Hepatocyte (in vitro differentiated cells): Measurements from ENCODE around the gene ICA1. TPM values are rescaled to one million over a fixed set of nuclear protein-coding genes. Genes with fewer than 3 reads are reported as not detected.
"Not testable (repeated sequence)": the region's sequence is repeated elsewhere in the genome, so short reads cannot be mapped to it uniquely, and the experiment has no call there.

Source experiments
- DNase-seq: peaks from one replicate; pipeline ENCODE4 v3.0.0-alpha.2; 2016; ENCODE audit warnings: low spot score
- H2AFZ ChIP-seq: fragments of 200-600 bp; sonication (generic); 2 replicates; pipeline ENCODE4 v1.6.0; 2016; ENCODE audit warnings: antibody characterized with exemption, mild to moderate bottlenecking
- H3K27ac ChIP-seq: fragments of 200-600 bp; sonication (generic); 2 replicates; pipeline ENCODE4 v1.5.1; 2016; ENCODE audit warnings: mild to moderate bottlenecking
- H3K27me3 ChIP-seq: fragments of 200-600 bp; sonication (generic); 2 replicates; pipeline ENCODE4 v1.6.1; 2016
- H3K36me3 ChIP-seq: fragments of 200-600 bp; sonication (generic); replicated peaks from 2 replicates; pipeline ENCODE4 v1.5.1; 2016; ENCODE audit warnings: low read depth; ENCODE audit not compliant: insufficient read depth
- H3K4me1 ChIP-seq: fragments of 200-600 bp; sonication (generic); 2 replicates; pipeline ENCODE4 v1.5.1; 2016; ENCODE audit warnings: mild to moderate bottlenecking, moderate library complexity; ENCODE audit not compliant: insufficient read depth
- H3K4me2 ChIP-seq: fragments of 200-600 bp; sonication (generic); 2 replicates; pipeline ENCODE4 v1.6.0; 2016
- H3K4me3 ChIP-seq: fragments of 200-600 bp; sonication (generic); 2 replicates; pipeline ENCODE4 v1.5.1; 2016; ENCODE audit warnings: mild to moderate bottlenecking
- H3K79me2 ChIP-seq: fragments of 200-600 bp; sonication (generic); 2 replicates; pipeline ENCODE4 v1.6.0; 2017; ENCODE audit warnings: mild to moderate bottlenecking
- H3K9me2 ChIP-seq: fragments of 200-600 bp; sonication (generic); replicated peaks from 2 replicates; pipeline ENCODE4 v1.6.0; 2017; ENCODE audit warnings: mild to moderate bottlenecking; ENCODE audit not compliant: insufficient read depth
- H3K9me3 ChIP-seq: fragments of 200-600 bp; sonication (generic); 2 replicates; pipeline ENCODE4 v1.5.1; 2016; ENCODE audit warnings: low read depth, mild to moderate bottlenecking
- H4K20me1 ChIP-seq: fragments of 200-600 bp; sonication (generic); 2 replicates; pipeline ENCODE4 v1.6.0; 2016; ENCODE audit warnings: mild to moderate bottlenecking; ENCODE audit not compliant: insufficient read depth, poor library complexity, severe bottlenecking
- EZH2 ChIP-seq: fragments of 200-600 bp; sonication (generic); IDR thresholded peaks from 2 replicates; pipeline ENCODE4 v1.6.1; 2016; ENCODE audit warnings: antibody characterized with exemption, mild to moderate bottlenecking, borderline replicate concordance
- EZH2phosphoT487 ChIP-seq: fragments of 200-600 bp; sonication (generic); IDR thresholded peaks from one replicate; pipeline ENCODE4 v1.6.1; 2018; ENCODE audit warnings: antibody characterized with exemption, mild to moderate bottlenecking, low read depth, moderate library complexity; ENCODE audit not compliant: unreplicated experiment, severe bottlenecking
- WGBS: methylation state at CpG from one replicate; pipeline ENCODE4 v1.1.6; 2016; ENCODE audit warnings: low lambda C conversion rate; ENCODE audit errors: missing lambda C conversion rate; 5-methylcytosine and 5-hydroxymethylcytosine counted together
- polyA plus RNA-seq: library from polyadenylated mRNA; unstranded; fragments of >200 nt; fragmentation: Nextera tagmentation; extraction: Ambion mirVana; gene quantifications from 2 replicates; pipeline ENCODE4 v1.2.1, GENCODE V29; 2016
- total RNA-seq: library from RNA; depleted of rRNA; stranded (reverse); fragments of >200 nt; gene quantifications from 2 replicates; pipeline ENCODE4 v1.2.3, GENCODE V29; 2014
- TF ChIP-seq, protein P1 (sequence below): fragments of 200-600 bp; sonication (generic); IDR thresholded peaks from 2 replicates; pipeline ENCODE4 v1.5.1; 2016; ENCODE audit warnings: antibody characterized with exemption, mild to moderate bottlenecking; ENCODE audit not compliant: poor library complexity

ICA1 gene
- total and polyA plus RNA-seq, 2 experiments from 2014 or later = 32.9 to 40.1 TPM

DNA sequence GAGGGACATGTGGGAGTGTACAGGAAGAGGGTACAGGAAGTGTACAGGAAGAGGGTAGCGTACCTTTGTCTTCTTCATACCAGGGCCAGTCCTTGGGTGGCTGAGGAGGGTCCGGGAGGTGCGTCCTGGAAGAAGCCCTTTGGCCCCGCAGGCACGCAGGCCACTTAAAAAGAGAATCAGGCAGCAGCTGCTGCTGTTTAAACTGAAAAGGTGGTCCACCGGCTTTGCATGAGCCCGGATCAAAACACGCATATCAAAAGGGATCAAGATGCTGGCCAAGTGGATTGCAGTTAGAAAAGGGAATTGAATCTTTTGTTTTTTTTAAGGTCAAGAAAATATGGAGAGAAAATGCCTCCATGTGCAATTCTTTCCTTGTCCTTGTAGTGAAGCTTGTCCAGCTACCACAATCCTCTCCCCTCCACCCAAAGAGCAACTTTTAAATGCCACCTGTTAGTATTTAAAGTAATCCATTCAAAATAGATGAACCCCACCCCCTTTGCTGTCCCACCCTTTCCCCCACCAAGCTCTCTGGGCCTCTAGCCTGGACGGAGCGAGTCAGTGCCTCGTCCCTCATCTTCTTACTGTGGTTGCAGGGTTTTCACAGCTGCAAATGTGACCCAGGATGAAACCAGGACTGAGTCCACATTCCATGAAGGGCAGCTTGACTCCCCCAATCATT, 150.5 kb downstream of the ICA1 start:
- H3K27me3 ChIP-seq = no peaks in the 10 kb centered on the region
- no peaks in the 10 kb centered on the region for H4K20me1 ChIP-seq
- H3K27ac ChIP-seq = no peak overlapping the region
- no peak for DNase-seq
- H3K36me3 ChIP-seq = no peaks in the 10 kb centered on the region
- no peak for TF ChIP-seq EZH2phosphoT487
- TF ChIP-seq EZH2 = no peak
- TF ChIP-seq, protein P1, sequence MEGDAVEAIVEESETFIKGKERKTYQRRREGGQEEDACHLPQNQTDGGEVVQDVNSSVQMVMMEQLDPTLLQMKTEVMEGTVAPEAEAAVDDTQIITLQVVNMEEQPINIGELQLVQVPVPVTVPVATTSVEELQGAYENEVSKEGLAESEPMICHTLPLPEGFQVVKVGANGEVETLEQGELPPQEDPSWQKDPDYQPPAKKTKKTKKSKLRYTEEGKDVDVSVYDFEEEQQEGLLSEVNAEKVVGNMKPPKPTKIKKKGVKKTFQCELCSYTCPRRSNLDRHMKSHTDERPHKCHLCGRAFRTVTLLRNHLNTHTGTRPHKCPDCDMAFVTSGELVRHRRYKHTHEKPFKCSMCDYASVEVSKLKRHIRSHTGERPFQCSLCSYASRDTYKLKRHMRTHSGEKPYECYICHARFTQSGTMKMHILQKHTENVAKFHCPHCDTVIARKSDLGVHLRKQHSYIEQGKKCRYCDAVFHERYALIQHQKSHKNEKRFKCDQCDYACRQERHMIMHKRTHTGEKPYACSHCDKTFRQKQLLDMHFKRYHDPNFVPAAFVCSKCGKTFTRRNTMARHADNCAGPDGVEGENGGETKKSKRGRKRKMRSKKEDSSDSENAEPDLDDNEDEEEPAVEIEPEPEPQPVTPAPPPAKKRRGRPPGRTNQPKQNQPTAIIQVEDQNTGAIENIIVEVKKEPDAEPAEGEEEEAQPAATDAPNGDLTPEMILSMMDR = no peak
- no peaks in the 10 kb centered on the region for H3K79me2 ChIP-seq
- no peaks in the 10 kb centered on the region for H3K9me2 ChIP-seq
- H3K9me3 ChIP-seq = no peaks in the 10 kb centered on the region
- no peak overlapping the region for H3K4me2 ChIP-seq
- H3K4me1 ChIP-seq = no peaks in the 10 kb centered on the region
- no peak overlapping the region for H2AFZ ChIP-seq
- 84% methylated on average over 11 of the region's 11 CpGs for WGBS
- H3K4me3 ChIP-seq = no peak overlapping the region

DNA sequence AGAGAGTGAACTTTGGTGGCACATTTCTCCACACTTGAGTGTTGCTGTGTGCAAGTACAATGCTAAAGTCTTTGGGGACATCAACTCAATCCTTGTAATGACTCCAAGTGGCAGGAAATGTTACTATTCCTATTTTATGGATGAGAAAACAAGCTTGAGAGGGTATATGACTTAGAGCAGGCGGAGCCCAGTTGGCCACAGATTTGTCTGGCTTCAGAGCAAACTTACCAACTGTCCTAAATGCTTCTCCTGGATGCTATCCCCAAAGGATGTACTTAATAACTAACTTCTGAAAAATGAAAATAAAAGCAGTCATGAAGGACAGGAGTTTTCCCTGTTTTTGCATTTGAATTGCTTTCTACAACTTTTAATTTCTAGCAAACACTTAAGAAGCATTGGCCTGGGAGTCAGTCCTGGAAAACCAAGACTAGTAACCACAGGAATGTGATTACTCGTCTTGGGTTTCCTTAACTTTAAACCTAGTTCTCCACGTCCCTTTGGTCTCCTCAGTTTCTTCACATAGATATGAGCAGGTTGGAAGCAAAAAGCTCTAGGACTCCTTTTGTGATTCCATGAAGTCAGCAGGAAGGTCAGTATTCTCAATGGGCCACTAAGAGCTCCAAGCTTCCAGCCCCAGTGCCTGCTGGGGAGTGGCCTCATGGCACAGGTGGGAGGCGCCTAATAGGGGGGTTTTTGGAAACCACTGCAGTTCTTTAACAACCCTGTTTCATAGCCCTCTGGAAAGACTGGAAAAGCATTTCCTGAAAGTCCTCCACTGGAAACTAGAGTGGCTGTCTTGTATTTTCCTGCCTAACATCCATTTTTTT, 152.6 kb downstream of the ICA1 start:
- H3K79me2 ChIP-seq = no peaks in the 10 kb centered on the region
- H3K4me1 ChIP-seq = no peaks in the 10 kb centered on the region
- H3K4me2 ChIP-seq = no peak overlapping the region
- DNase-seq = no peak
- TF ChIP-seq EZH2 = no peak
- H2AFZ ChIP-seq = no peak overlapping the region
- H3K9me2 ChIP-seq = no peaks in the 10 kb centered on the region
- no peak overlapping the region for H3K4me3 ChIP-seq
- H3K36me3 ChIP-seq = no peaks in the 10 kb centered on the region
- H3K27me3 ChIP-seq = no peaks in the 10 kb centered on the region
- no peaks in the 10 kb centered on the region for H4K20me1 ChIP-seq
- H3K9me3 ChIP-seq = no peaks in the 10 kb centered on the region
- 68% methylated on average over 4 of the region's 4 CpGs for WGBS
- H3K27ac ChIP-seq = no peak overlapping the region

DNA sequence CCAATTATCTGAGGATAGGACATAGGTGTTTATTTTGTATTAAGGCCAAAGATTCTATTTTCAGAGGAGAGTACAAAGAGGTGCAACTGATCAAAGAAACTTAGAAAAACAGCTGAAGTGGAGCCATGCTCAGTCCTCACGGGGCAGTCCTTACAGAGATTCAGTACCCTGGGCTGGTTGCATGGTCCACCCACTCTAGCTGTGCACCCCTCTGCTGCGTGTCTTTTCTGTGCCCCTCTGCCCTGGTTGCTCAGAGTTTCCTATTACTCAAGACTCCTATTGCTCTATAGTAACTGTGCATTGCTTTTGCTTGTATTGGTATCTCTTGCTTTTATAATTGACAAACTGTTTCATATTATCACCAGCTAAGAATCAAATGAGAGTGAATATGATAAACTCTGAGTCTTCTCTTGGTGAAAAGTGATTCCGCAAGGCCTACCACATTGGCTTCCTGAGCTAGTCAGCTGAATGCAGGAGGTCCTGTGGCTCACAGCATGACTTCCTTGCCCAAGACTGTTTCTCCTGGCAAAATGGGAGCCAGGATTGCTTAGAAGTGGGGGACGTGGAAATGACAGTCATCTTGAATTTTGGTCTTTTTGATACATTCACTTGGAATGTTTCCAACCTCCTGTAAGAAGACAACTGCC, 156.4 kb downstream of the ICA1 start:
- 59% methylated on average over 4 of the region's 4 CpGs for WGBS
- Histone ChIP-seq H3K4me1 (no peaks in the 10 kb centered on the region), H3K27ac (no peak overlapping the region), H3K9me3 (no peaks in the 10 kb centered on the region), H4K20me1 (no peaks in the 10 kb centered on the region), H3K9me2 (no peaks in the 10 kb centered on the region), H3K79me2 (no peaks in the 10 kb centered on the region), H3K4me3 (no peak overlapping the region), H3K4me2 (no peak overlapping the region), H3K36me3 (no peaks in the 10 kb centered on the region), H3K27me3 (no peaks in the 10 kb centered on the region), H2AFZ (no peak overlapping the region)
- TF ChIP-seq EZH2 (no peak), EZH2phosphoT487 (no peak)
- TF ChIP-seq, protein P1 = no peak
- DNase-seq = no peak

DNA sequence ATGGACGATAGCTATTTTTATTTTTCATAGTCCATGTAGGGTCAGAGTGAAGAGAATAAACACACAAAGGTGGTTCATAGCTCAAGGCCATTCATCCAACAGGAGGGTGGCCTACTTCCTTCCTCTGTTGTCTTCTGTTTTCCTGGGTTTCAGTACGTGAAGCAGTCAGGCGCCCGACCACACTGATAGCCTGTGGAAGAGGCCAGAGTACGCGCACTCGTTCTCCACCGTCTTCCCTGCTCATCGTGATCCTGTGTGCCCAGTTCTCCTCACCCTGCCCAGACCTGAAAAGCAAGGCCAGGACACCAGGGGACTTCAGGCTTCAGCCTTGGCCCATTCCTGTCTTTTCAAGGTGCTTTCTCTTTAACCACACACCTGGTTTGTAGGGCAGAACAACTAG, 158.7 kb downstream of the ICA1 start:
- no peak for DNase-seq
- H3K4me1 ChIP-seq = no peaks in the 10 kb centered on the region
- no peaks in the 10 kb centered on the region for H3K9me2 ChIP-seq
- no peaks in the 10 kb centered on the region for H3K9me3 ChIP-seq
- no peak overlapping the region for H3K4me2 ChIP-seq
- 99% methylated on average over 8 of the region's 9 CpGs for WGBS
- no peaks in the 10 kb centered on the region for H3K36me3 ChIP-seq
- no peak overlapping the region for H2AFZ ChIP-seq
- H3K27me3 ChIP-seq = no peaks in the 10 kb centered on the region
- no peaks in the 10 kb centered on the region for H3K79me2 ChIP-seq
- H3K27ac ChIP-seq = no peak overlapping the region
- TF ChIP-seq, protein P1 = no peak
- no peak for TF ChIP-seq EZH2
- no peak for TF ChIP-seq EZH2phosphoT487
- H4K20me1 ChIP-seq = no peaks in the 10 kb centered on the region
- no peak overlapping the region for H3K4me3 ChIP-seq

DNA sequence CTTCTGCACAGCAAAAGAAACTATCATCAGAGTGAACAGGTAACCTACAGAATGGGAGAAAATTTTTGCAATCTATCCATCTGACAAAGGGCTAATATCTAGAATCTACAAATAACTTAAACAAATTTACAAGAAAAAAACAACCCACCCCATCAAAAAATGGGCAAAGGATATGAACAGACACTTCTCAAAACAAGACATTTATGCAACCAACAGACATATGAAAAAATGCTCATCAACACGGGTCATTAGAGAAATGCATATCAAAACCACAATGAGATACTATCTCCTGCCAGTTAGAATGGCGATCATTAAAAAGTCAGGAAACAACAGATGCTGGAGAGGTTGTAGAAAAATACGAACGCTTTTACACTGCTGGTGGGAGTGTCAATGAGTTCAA, 160.7 kb downstream of the ICA1 start:
- H4K20me1 ChIP-seq, H3K9me2 ChIP-seq, H3K27ac ChIP-seq, H3K9me3 ChIP-seq, H3K4me2 ChIP-seq, H3K27me3 ChIP-seq, H3K4me3 ChIP-seq, H3K36me3 ChIP-seq, DNase-seq, H2AFZ ChIP-seq, H3K4me1 ChIP-seq, H3K79me2 ChIP-seq: not testable (repeated sequence)
- WGBS = 97% methylated on average over 4 of the region's 4 CpGs
